Trophoblast cell (in vitro differentiated cells and primary cell): Measurements from ENCODE around the gene MED23.

Experiments
- DNase-seq, 2 donors: peaks; one replicate each; pipeline ENCODE4 v3.0.0-alpha.2; 2016
- H2AFZ ChIP-seq: 2 replicates; pipeline ENCODE4 v1.6.1; 2013; ENCODE audit warnings: low read length, moderate library complexity, mild to moderate bottlenecking; ENCODE audit not compliant: insufficient read depth, poor library complexity
- H2AK5ac ChIP-seq: 2 replicates; pipeline ENCODE4 v1.6.1; 2013; ENCODE audit warnings: mild to moderate bottlenecking, low read length
- H2BK120ac ChIP-seq: 2 replicates; pipeline ENCODE4 v1.6.1; 2013; ENCODE audit warnings: low read length, mild to moderate bottlenecking, moderate library complexity; ENCODE audit not compliant: insufficient read depth, poor library complexity
- H2BK12ac ChIP-seq: 2 replicates; pipeline ENCODE4 v1.6.1; 2013; ENCODE audit warnings: mild to moderate bottlenecking, low read length, moderate library complexity
- H2BK5ac ChIP-seq: 2 replicates; pipeline ENCODE4 v1.6.1; 2013; ENCODE audit warnings: low read length, low read depth, moderate library complexity, mild to moderate bottlenecking; ENCODE audit not compliant: poor library complexity
- H3K14ac ChIP-seq: 2 replicates; pipeline ENCODE4 v1.6.1; 2013; ENCODE audit warnings: mild to moderate bottlenecking, low read length
- H3K18ac ChIP-seq: 2 replicates; pipeline ENCODE4 v1.6.1; 2013; ENCODE audit warnings: mild to moderate bottlenecking, low read length
- H3K23ac ChIP-seq: 2 replicates; pipeline ENCODE4 v1.6.1; 2013; ENCODE audit warnings: low read length
- H3K27ac ChIP-seq: 2 replicates; pipeline ENCODE4 v1.5.1; 2013; ENCODE audit warnings: low read depth, mild to moderate bottlenecking, inconsistent platforms, low read length, moderate library complexity
- H3K27me3 ChIP-seq: 2 replicates; pipeline ENCODE4 v1.6.1; 2013; ENCODE audit warnings: inconsistent platforms, mild to moderate bottlenecking, low read length, moderate library complexity; ENCODE audit not compliant: insufficient read depth
- H3K36me3 ChIP-seq, 2 experiments: 1 replicate in 1 of 2; 2 replicates in 1 of 2; pipeline ENCODE4 v1.6.1; 2013; ENCODE audit warnings: low read length in 2 of 2, mild to moderate bottlenecking in 2 of 2, moderate library complexity in 1 of 2; ENCODE audit not compliant: insufficient read depth in 2 of 2, control insufficient read depth in 1 of 2
- H3K4ac ChIP-seq: 2 replicates; pipeline ENCODE4 v1.6.1; 2013; ENCODE audit warnings: low read depth, mild to moderate bottlenecking, low read length, moderate library complexity
- H3K4me1 ChIP-seq, 2 experiments: 1 replicate in 1 of 2; 2 replicates in 1 of 2; pipeline ENCODE4 v1.6.1; 2013; ENCODE audit warnings: low read length in 2 of 2, mild to moderate bottlenecking in 2 of 2, moderate library complexity in 1 of 2; ENCODE audit not compliant: insufficient read depth in 2 of 2, control insufficient read depth in 1 of 2
- H3K4me2 ChIP-seq: 2 replicates; pipeline ENCODE4 v1.6.1; 2013; ENCODE audit warnings: inconsistent platforms, mild to moderate bottlenecking, low read length, moderate library complexity
- H3K4me3 ChIP-seq: 2 replicates; pipeline ENCODE4 v1.5.1; 2013; ENCODE audit warnings: mild to moderate bottlenecking, low read depth, low read length, inconsistent platforms
- H3K79me1 ChIP-seq: one replicate; pipeline ENCODE4 v1.6.1; 2013; ENCODE audit warnings: low read length
- H3K79me2 ChIP-seq: 2 replicates; pipeline ENCODE4 v1.6.1; 2013; ENCODE audit warnings: low read length, mild to moderate bottlenecking; ENCODE audit not compliant: control insufficient read depth, insufficient read depth, poor library complexity
- H3K9ac ChIP-seq: 2 replicates; pipeline ENCODE4 v1.6.1; 2013; ENCODE audit warnings: mild to moderate bottlenecking, low read length
- H3K9me3 ChIP-seq: 2 replicates; pipeline ENCODE4 v1.6.1; 2013; ENCODE audit warnings: low read depth, mild to moderate bottlenecking, control low read depth, inconsistent platforms, low read length; ENCODE audit not compliant: insufficient read depth
- H4K12ac ChIP-seq: 2 replicates; pipeline ENCODE4 v1.6.1; 2013; ENCODE audit warnings: low read depth, mild to moderate bottlenecking, low read length, moderate library complexity
- H4K8ac ChIP-seq: 2 replicates; pipeline ENCODE4 v1.6.1; 2013; ENCODE audit warnings: low read depth, mild to moderate bottlenecking, low read length, moderate library complexity
- H4K91ac ChIP-seq: one replicate; pipeline ENCODE4 v1.6.1; 2013; ENCODE audit warnings: low read depth, mild to moderate bottlenecking, low read length, moderate library complexity
- WGBS: extraction: QIAGEN DNeasy Blood & Tissue Kit; methylation state at CpG from one replicate; pipeline ENCODE4 v1.1.7; 2013; ENCODE audit warnings: missing lambda C conversion rate; ENCODE audit not compliant: insufficient read length, insufficient coverage; ENCODE audit errors: extremely low coverage; 5-methylcytosine and 5-hydroxymethylcytosine counted together

The MED23 gene

DNA sequence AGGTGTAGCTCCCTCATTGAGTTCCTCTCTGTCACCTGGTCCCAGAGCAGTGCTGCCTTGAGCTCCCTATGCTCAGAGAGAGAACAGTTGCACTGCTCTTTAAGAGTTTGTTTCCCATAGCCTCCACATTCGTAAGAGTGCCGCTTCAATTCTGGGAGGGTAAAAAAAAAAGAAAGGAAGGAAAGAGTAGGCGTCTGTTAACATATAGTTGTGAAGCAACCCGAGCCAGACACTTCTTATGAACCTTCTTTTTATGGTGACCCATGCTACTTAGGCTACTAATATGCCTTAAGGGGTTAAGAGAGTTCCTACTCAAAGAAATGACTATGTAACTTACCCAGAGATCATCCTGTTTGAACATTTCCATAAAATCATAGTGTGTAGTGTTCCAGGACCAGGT is 59.3 kb downstream of the MED23 start:
- H3K9ac ChIP-seq: no peak overlapping the region
- H3K4ac ChIP-seq: no peak overlapping the region
- H3K27me3 ChIP-seq: no peaks in the 10 kb centered on the region
- no peak overlapping the region for H3K14ac ChIP-seq
- H2AFZ ChIP-seq: no peak overlapping the region
- no peak overlapping the region for H3K27ac ChIP-seq
- no peak overlapping the region for H3K18ac ChIP-seq
- H2AK5ac ChIP-seq: no peak overlapping the region
- H3K79me1 ChIP-seq: no peaks in the 10 kb centered on the region
- no peak overlapping the region for H3K4me2 ChIP-seq
- no peaks in the 10 kb centered on the region for H3K36me3 ChIP-seq
- H3K9me3 ChIP-seq: no peaks in the 10 kb centered on the region
- no peak overlapping the region for H2BK120ac ChIP-seq
- WGBS: no CpG with 5 or more reads among the region's 4 CpGs
- no peak for DNase-seq
- H3K4me3 ChIP-seq: no peak overlapping the region
- no peak overlapping the region for H2BK12ac ChIP-seq
- H3K4me1 ChIP-seq: no peaks in the 10 kb centered on the region
- no peak overlapping the region for H4K12ac ChIP-seq
- no peak overlapping the region for H4K91ac ChIP-seq
- no peak overlapping the region for H4K8ac ChIP-seq
- H3K79me2 ChIP-seq: no peaks in the 10 kb centered on the region
- H2BK5ac ChIP-seq: no peak overlapping the region
- no peak overlapping the region for H3K23ac ChIP-seq

DNA sequence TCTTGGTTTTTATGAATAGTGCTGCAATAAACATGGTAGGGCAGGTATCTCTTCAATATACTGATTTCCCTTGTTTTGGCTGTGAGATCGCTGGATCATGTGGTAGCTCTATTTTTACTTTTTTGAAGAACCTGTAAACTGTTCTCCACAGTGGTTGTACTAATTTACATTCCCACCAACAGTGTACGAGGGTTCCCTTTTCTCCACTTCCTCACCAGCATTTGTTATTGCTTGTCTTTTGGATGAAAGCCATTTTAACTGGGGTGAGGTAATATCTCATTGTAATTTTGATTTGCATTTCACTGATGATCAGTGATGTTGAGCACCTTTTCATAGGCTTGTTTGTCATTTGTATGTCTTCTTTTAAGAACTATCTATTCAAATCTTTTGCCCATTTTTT is 63.0 kb downstream of the MED23 start:
- no peak overlapping the region for H2AK5ac ChIP-seq
- H3K18ac ChIP-seq: no peak overlapping the region
- H4K91ac ChIP-seq: no peak overlapping the region
- no peak overlapping the region for H2AFZ ChIP-seq
- H4K8ac ChIP-seq: no peak overlapping the region
- H3K79me2 ChIP-seq: no peaks in the 10 kb centered on the region
- no peaks in the 10 kb centered on the region for H3K36me3 ChIP-seq
- H2BK12ac ChIP-seq: no peak overlapping the region
- no peaks in the 10 kb centered on the region for H3K9me3 ChIP-seq
- no peak overlapping the region for H4K12ac ChIP-seq
- WGBS: no CpG with 5 or more reads among the region's 2 CpGs
- no peaks in the 10 kb centered on the region for H3K27me3 ChIP-seq
- H3K4ac ChIP-seq: no peak overlapping the region
- H3K27ac ChIP-seq: no peak overlapping the region
- no peak overlapping the region for H3K9ac ChIP-seq
- no peak overlapping the region for H3K4me3 ChIP-seq
- H3K23ac ChIP-seq: no peak overlapping the region
- no peaks in the 10 kb centered on the region for H3K79me1 ChIP-seq
- no peak overlapping the region for H3K14ac ChIP-seq
- H2BK5ac ChIP-seq: no peak overlapping the region
- no peak overlapping the region for H3K4me2 ChIP-seq
- DNase-seq: no peak
- H2BK120ac ChIP-seq: no peak overlapping the region
- H3K4me1 ChIP-seq: no peaks in the 10 kb centered on the region

DNA sequence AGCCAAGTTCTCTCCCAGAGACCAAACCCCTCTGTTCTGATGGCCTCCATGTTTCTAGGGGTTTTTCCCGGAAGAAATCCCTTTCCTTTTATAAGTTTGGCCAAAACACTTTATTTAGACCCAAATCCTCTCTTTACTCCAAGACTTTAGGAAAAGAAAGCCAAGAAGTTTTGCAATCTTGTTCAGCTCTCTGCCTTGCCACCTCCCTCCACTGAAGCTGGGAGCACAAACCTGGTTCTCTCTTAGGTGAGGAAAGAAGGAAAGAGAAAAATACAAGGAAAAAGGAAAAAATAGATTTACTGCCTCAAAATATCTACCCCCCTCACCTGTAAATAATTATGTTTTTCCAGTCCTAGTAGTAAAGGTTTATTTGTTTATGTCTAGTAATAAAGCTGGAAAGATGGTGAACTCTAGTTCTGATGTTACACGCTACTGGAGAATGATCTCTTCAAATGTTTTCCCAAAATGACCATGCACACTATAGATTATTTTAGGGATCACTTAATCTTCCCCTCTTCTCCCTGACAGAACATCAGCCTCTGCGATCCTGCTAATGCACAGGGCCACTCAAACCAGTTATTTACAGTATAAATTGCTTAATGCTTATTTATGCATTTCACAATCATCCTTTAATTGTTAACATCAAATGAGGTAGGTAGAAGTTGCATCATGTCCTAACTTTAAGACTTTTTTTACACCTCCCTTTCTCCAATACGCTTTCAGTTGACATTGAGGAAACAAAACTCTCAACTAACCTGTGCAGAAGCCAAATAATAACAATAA is 65.9 kb downstream of the MED23 start:
- no peak overlapping the region for H4K12ac ChIP-seq
- H3K79me1 ChIP-seq: no peaks in the 10 kb centered on the region
- no CpG with 5 or more reads among the region's 4 CpGs for WGBS
- H3K4me1 ChIP-seq: no peaks in the 10 kb centered on the region
- no peak overlapping the region for H2AFZ ChIP-seq
- H3K18ac ChIP-seq: no peak overlapping the region
- no peaks in the 10 kb centered on the region for H3K27me3 ChIP-seq
- no peak overlapping the region for H3K14ac ChIP-seq
- H3K9me3 ChIP-seq: no peaks in the 10 kb centered on the region
- H3K4ac ChIP-seq: no peak overlapping the region
- DNase-seq: no peak
- no peak overlapping the region for H3K23ac ChIP-seq
- no peak overlapping the region for H4K91ac ChIP-seq
- H2BK5ac ChIP-seq: no peak overlapping the region
- H2BK120ac ChIP-seq: no peak overlapping the region
- H2BK12ac ChIP-seq: no peak overlapping the region
- H3K9ac ChIP-seq: no peak overlapping the region
- no peak overlapping the region for H3K4me3 ChIP-seq
- H4K8ac ChIP-seq: no peak overlapping the region
- H2AK5ac ChIP-seq: no peak overlapping the region
- H3K4me2 ChIP-seq: no peak overlapping the region
- H3K36me3 ChIP-seq: no peaks in the 10 kb centered on the region
- no peak overlapping the region for H3K27ac ChIP-seq
- H3K79me2 ChIP-seq: peaks cover 2% of the 10 kb centered on the region

DNA sequence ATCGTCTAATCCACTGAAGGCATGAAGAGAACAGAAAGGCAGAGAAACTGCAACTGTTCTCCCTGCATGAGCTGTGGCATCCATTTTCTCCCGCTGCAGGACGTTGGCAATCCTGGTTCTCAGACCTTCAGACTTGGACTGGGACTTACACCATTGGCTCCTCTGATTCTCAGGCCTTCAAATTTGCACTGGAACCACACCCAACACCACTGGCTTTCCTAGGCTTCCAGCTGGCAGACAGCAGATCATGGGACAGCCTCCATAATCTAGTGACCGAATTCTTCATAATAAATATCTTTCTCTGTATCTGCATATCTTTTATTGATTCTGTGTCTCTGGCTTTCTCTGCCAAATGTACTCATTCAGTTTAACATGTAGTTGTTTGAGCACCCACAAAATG is 69.1 kb downstream of the MED23 start:
- Histone ChIP-seq H3K4ac (no peak overlapping the region), H2AK5ac (no peak overlapping the region), H4K91ac (no peak overlapping the region), H4K12ac (no peak overlapping the region), H3K27ac (no peak overlapping the region), H4K8ac (no peak overlapping the region), H3K79me1 (no peaks in the 10 kb centered on the region), H3K27me3 (no peaks in the 10 kb centered on the region), H2BK5ac (no peak overlapping the region), H2BK120ac (no peak overlapping the region), H2AFZ (no peak overlapping the region), H3K9ac (no peak overlapping the region), H2BK12ac (no peak overlapping the region), H3K4me1 (no peaks in the 10 kb centered on the region), H3K14ac (no peak overlapping the region), H3K9me3 (no peaks in the 10 kb centered on the region), H3K36me3 (no peaks in the 10 kb centered on the region), H3K4me3 (no peak overlapping the region), H3K18ac (no peak overlapping the region), H3K23ac (no peak overlapping the region), H3K4me2 (no peak overlapping the region), H3K79me2 (peaks cover 2% of the 10 kb centered on the region)
- no CpG with 5 or more reads among the region's 4 CpGs for WGBS
- DNase-seq: no peak
